PC-9 (cell line): ENCODE results near the gene IL3. TPM values are rescaled to one million over a fixed set of nuclear protein-coding genes. Genes with fewer than 3 reads are reported as not detected.

Experiments
- BruUV-seq: library from RNA; stranded (reverse); fragments of 400-500 nt; replicated peaks from 2 replicates; lab custom pipeline; 2021; lab: Mats Ljungman, UMichigan
- CTCF ChIA-PET: fragments of 300-600 bp; sonication (Branson Sonifier 250); formaldehyde crosslinking; loops from one replicate; lab custom pipeline; 2022; ENCODE audit warnings: antibody characterized with exemption; lab: Charles Lee
- POLR2A ChIA-PET: fragments of 300-600 bp; sonication (Branson Sonifier 250); formaldehyde crosslinking; loops from one replicate; lab custom pipeline; 2022; ENCODE audit warnings: antibody characterized with exemption; ENCODE audit not compliant: unreplicated experiment; lab: Charles Lee
- DNase-seq, 2 experiments: peaks; one replicate each; pipeline versions ENCODE4 v3.0.0 to v3.0.0-alpha.2; 2015 to 2022; ENCODE audit warnings: mixed read lengths in 1 of 2
- H2AFZ ChIP-seq: fragments of 200-600 bp; sonication (generic); 2 replicates; pipeline ENCODE4 v1.8.1; 2017; ENCODE audit warnings: antibody characterized with exemption
- H3F3A ChIP-seq: fragments of 200-600 bp; sonication (generic); 2 replicates; pipeline ENCODE4 v1.8.1; 2017; ENCODE audit warnings: antibody characterized with exemption, mild to moderate bottlenecking, low read depth; ENCODE audit not compliant: insufficient read depth
- H3K27ac ChIP-seq: fragments of 200-600 bp; sonication (generic); 2 replicates; pipeline ENCODE4 v1.6.1; 2016; ENCODE audit warnings: mixed run types
- H3K27me3 ChIP-seq: fragments of 200-600 bp; sonication (generic); 2 replicates; pipeline ENCODE4 v1.6.1; 2016; ENCODE audit warnings: low read depth, mixed run types; ENCODE audit not compliant: insufficient read depth
- H3K36me3 ChIP-seq: fragments of 200-600 bp; sonication (generic); 2 replicates; pipeline ENCODE4 v1.6.1; 2016; ENCODE audit warnings: low read depth, mixed run types
- H3K4me1 ChIP-seq: fragments of 200-600 bp; sonication (generic); replicated peaks from 2 replicates; pipeline ENCODE4 v1.6.1; 2016; ENCODE audit warnings: mixed run types; ENCODE audit not compliant: insufficient read depth
- H3K4me2 ChIP-seq: fragments of 200-600 bp; sonication (generic); 2 replicates; pipeline ENCODE4 v1.6.1; 2017; ENCODE audit warnings: mixed run types
- H3K4me3 ChIP-seq: fragments of 200-600 bp; sonication (generic); 2 replicates; pipeline ENCODE4 v1.6.1; 2016; ENCODE audit warnings: mixed run types
- H3K79me2 ChIP-seq: fragments of 200-600 bp; sonication (generic); 2 replicates; pipeline ENCODE4 v1.6.1; 2017; ENCODE audit warnings: low read depth, mixed run types
- H3K9me2 ChIP-seq: fragments of 200-600 bp; sonication (generic); 2 replicates; pipeline ENCODE4 v1.8.1; 2017; ENCODE audit warnings: mild to moderate bottlenecking; ENCODE audit not compliant: insufficient read depth
- H3K9me3 ChIP-seq: fragments of 200-600 bp; sonication (generic); 2 replicates; pipeline ENCODE4 v1.8.1; 2016; ENCODE audit warnings: low read depth; ENCODE audit not compliant: insufficient read depth
- H4K20me1 ChIP-seq: fragments of 200-600 bp; sonication (generic); 2 replicates; pipeline ENCODE4 v1.8.1; 2017; ENCODE audit not compliant: insufficient read depth
- CTCF ChIP-seq: fragments of 200-600 bp; sonication (generic); conservative IDR thresholded peaks from 2 replicates; pipeline ENCODE4 v1.6.1; 2017; ENCODE audit warnings: mixed run types, antibody characterized with exemption, mild to moderate bottlenecking, moderate library complexity
- EZH2 ChIP-seq: fragments of 200-600 bp; sonication (generic); IDR thresholded peaks from 2 replicates; pipeline ENCODE4 v1.8.0; 2017; ENCODE audit warnings: antibody characterized with exemption, low read depth
- intact Hi-C: fragments of 100-400 bp; cut with micrococcal nuclease; formaldehyde crosslinking; loops from one replicate; pipeline ENCODE4 v1.10.0; 2022; ENCODE audit not compliant: unreplicated experiment
- total RNA-seq: library from RNA; stranded (reverse); gene quantifications from 2 replicates; pipeline ENCODE4 v1.2.3, GENCODE V29; 2021

IL3 gene
- total RNA-seq, 1 experiment from 2014 or later = not detected

GRCh38 chr5:132079619-132080018 lies 19.2 kb downstream of the IL3 start:
- CTCF ChIA-PET = no interaction called here
- POLR2A ChIA-PET = no interaction called here
- TF ChIP-seq CTCF (no peak), EZH2 (no peak)
- no peaks in the 10 kb centered on the region for H3F3A ChIP-seq
- no TSS peak for BruUV-seq
- H4K20me1 ChIP-seq = no peaks in the 10 kb centered on the region
- no peak for DNase-seq
- H3K9me3 ChIP-seq = no peaks in the 10 kb centered on the region
- H3K4me1 ChIP-seq = peaks cover 12% of the 10 kb centered on the region
- H3K4me3 ChIP-seq = no peak overlapping the region
- H3K4me2 ChIP-seq = no peak overlapping the region
- intact Hi-C loops = no loop called here
- no peaks in the 10 kb centered on the region for H3K9me2 ChIP-seq
- H3K27me3 ChIP-seq = no peaks in the 10 kb centered on the region
- H3K36me3 ChIP-seq = no peaks in the 10 kb centered on the region
- no peak overlapping the region for H3K27ac ChIP-seq
- no peaks in the 10 kb centered on the region for H3K79me2 ChIP-seq
- no peak overlapping the region for H2AFZ ChIP-seq

GRCh38 chr5:132080595-132080994 lies 20.1 kb downstream of the IL3 start:
- Histone ChIP-seq H2AFZ (no peak overlapping the region), H3K27ac (no peak overlapping the region), H3K4me2 (no peak overlapping the region), H3K9me3 (no peaks in the 10 kb centered on the region), H3K27me3 (no peaks in the 10 kb centered on the region), H3F3A (no peaks in the 10 kb centered on the region), H3K4me1 (peaks cover 2% of the 10 kb centered on the region), H3K9me2 (no peaks in the 10 kb centered on the region), H3K4me3 (no peak overlapping the region), H4K20me1 (no peaks in the 10 kb centered on the region), H3K79me2 (no peaks in the 10 kb centered on the region), H3K36me3 (no peaks in the 10 kb centered on the region)
- no TSS peak for BruUV-seq
- ChIA-PET POLR2A (no interaction called here), CTCF (no interaction called here)
- intact Hi-C loops = no loop called here
- DNase-seq = no peak
- TF ChIP-seq CTCF (no peak), EZH2 (no peak)

- POLR2A ChIA-PET = no interaction called here
- no peak overlapping the region for H3K4me2 ChIP-seq
- no peaks in the 10 kb centered on the region for H3F3A ChIP-seq
- CTCF ChIA-PET = no interaction called here
- H3K9me3 ChIP-seq = no peaks in the 10 kb centered on the region
- no peak overlapping the region for H2AFZ ChIP-seq
- H3K4me3 ChIP-seq = no peak overlapping the region
- H3K36me3 ChIP-seq = no peaks in the 10 kb centered on the region
- H3K27ac ChIP-seq = no peak overlapping the region
- BruUV-seq = no TSS peak
- no peaks in the 10 kb centered on the region for H3K27me3 ChIP-seq
- peaks cover 7% of the 10 kb centered on the region; the same call in 1 of the 2 replicates for H3K4me1 ChIP-seq
- TF ChIP-seq EZH2 (no peak), CTCF (no peak)
- intact Hi-C loops = no loop called here
- H4K20me1 ChIP-seq = no peaks in the 10 kb centered on the region
- no peaks in the 10 kb centered on the region for H3K79me2 ChIP-seq
- DNase-seq = no peak
- no peaks in the 10 kb centered on the region for H3K9me2 ChIP-seq
Observed at GRCh38 chr5:132081458-132081857, 21.0 kb downstream of the IL3 start.
